Caco-2 (cell line): ENCODE data around the gene AK9. TPM values are rescaled to one million over a fixed set of nuclear protein-coding genes. Genes with fewer than 3 reads are reported as not detected.
A peak's percentile ranks its signal among the peaks of the same experiment; 100 is the strongest.

ENCODE experiments used
- BruUV-seq: library from RNA; stranded (reverse); fragments of 400-500 nt; replicated peaks from 2 replicates; lab custom pipeline; 2021; lab: Mats Ljungman, UMichigan
- CTCF ChIA-PET: fragments of 300-600 bp; sonication (Branson Sonifier 250); formaldehyde crosslinking; loops from one replicate; lab custom pipeline; 2022; ENCODE audit warnings: antibody characterized with exemption; lab: Charles Lee
- POLR2A ChIA-PET: fragments of 300-600 bp; sonication (Branson Sonifier 250); formaldehyde crosslinking; loops from one replicate; lab custom pipeline; 2022; ENCODE audit warnings: antibody characterized with exemption; lab: Charles Lee
- DNase-seq, 2 experiments: peaks; one replicate each; pipeline versions ENCODE4 v3.0.0 to v3.0.0-alpha.2; 2020 to 2022
- H3K27me3 ChIP-seq: replicated peaks from 2 replicates; pipeline ENCODE4 v1.6.0; 2011; ENCODE audit warnings: low read length; ENCODE audit not compliant: control insufficient read depth, insufficient read depth
- H3K36me3 ChIP-seq: 2 replicates; pipeline ENCODE4 v1.5.1; 2011; ENCODE audit warnings: low read length; ENCODE audit not compliant: control insufficient read depth, insufficient read depth
- H3K4me1 ChIP-seq: fragments of 250-450 bp; sonication (Bioruptor Pico); 2 replicates; pipeline ENCODE4 v1.5.1; 2020; ENCODE audit warnings: mild to moderate bottlenecking
- H3K4me3 ChIP-seq: 2 replicates; pipeline ENCODE4 v1.5.1; 2011; ENCODE audit warnings: low read depth, mild to moderate bottlenecking, control low read depth, low read length
- H3K9me3 ChIP-seq: fragments of 250-450 bp; sonication (Bioruptor Pico); 2 replicates; pipeline ENCODE4 v1.5.1; 2020; ENCODE audit warnings: mild to moderate bottlenecking, moderate library complexity
- H3K27ac Mint-ChIP-seq: one replicate; pipeline ENCODE4 v1.8.0; 2022; ENCODE audit warnings: mixed read lengths; ENCODE audit not compliant: unreplicated experiment
- H3K27me3 Mint-ChIP-seq: one replicate; pipeline ENCODE4 v1.8.0; 2022; ENCODE audit warnings: mixed read lengths; ENCODE audit not compliant: insufficient read depth, unreplicated experiment
- H3K36me3 Mint-ChIP-seq: one replicate; pipeline ENCODE4 v1.8.0; 2022; ENCODE audit warnings: mild to moderate bottlenecking, mixed read lengths; ENCODE audit not compliant: insufficient read depth, unreplicated experiment
- H3K4me1 Mint-ChIP-seq: one replicate; pipeline ENCODE4 v1.8.0; 2022; ENCODE audit warnings: low read depth, mixed read lengths; ENCODE audit not compliant: unreplicated experiment
- H3K4me3 Mint-ChIP-seq: one replicate; pipeline ENCODE4 v1.8.0; 2022; ENCODE audit warnings: mild to moderate bottlenecking, moderate library complexity, mixed read lengths; ENCODE audit not compliant: unreplicated experiment
- H3K9me3 Mint-ChIP-seq: one replicate; pipeline ENCODE4 v1.8.0; 2022; ENCODE audit warnings: mixed read lengths; ENCODE audit not compliant: unreplicated experiment
- CTCF ChIP-seq, 2 experiments: fragments of 200-600 bp in 1 of 2; IDR thresholded peaks; 1 replicate in 1 of 2; 2 replicates in 1 of 2; pipeline versions ENCODE4 v1.5.1 to v1.8.0; 2011 to 2022; ENCODE audit warnings: antibody characterized with exemption in 1 of 2, control low read depth in 1 of 2, inconsistent platforms in 1 of 2, low read depth in 1 of 2, low read length in 1 of 2, mild to moderate bottlenecking in 1 of 2, moderate library complexity in 1 of 2; ENCODE audit not compliant: insufficient read depth in 1 of 2, severe bottlenecking in 1 of 2, unreplicated experiment in 1 of 2
- intact Hi-C: fragments of 100-400 bp; cut with micrococcal nuclease; formaldehyde crosslinking; loops from one replicate; pipeline ENCODE4 v1.10.0; 2022; ENCODE audit not compliant: unreplicated experiment
- total RNA-seq: library from RNA; stranded (reverse); gene quantifications from 2 replicates; pipeline ENCODE4 v1.2.3, GENCODE V29; 2022

The AK9 gene
- total RNA-seq, 1 experiment from 2014 or later: 3.4 TPM

- intact Hi-C loops: loop anchor here (5.0 to 10.0 kb wide), 2 partner anchors 33 to 264 kb away; partner anchors contain the start of gene ZBTB24
- POLR2A ChIA-PET: interaction anchor here (0.6 kb wide), 1 partner anchor 28 kb away, joined by 3 read pairs; no protein-coding TSS in a partner anchor
- no peak for TF ChIP-seq CTCF (IDR thresholded peaks at IDR 0.05; ENCODE audit: insufficient read depth in 1 of 2, low read depth in 1 of 2, low read length in 1 of 2, severe bottlenecking in 1 of 2, unreplicated experiment in 1 of 2)
- H3K4me1 ChIP-seq: no peaks in the 10 kb centered on the region
- Mint-ChIP-seq H3K9me3 (no peaks in the 10 kb centered on the region), H3K4me3 (no peak overlapping the region), H3K4me1 (no peaks in the 10 kb centered on the region), H3K36me3 (peaks cover 15% of the 10 kb centered on the region), H3K27ac (peak overlapping the region; percentile 48), H3K27me3 (no peaks in the 10 kb centered on the region)
- no peak overlapping the region for H3K4me3 ChIP-seq
- H3K27me3 ChIP-seq: no peaks in the 10 kb centered on the region
- CTCF ChIA-PET: no interaction called here
- H3K36me3 ChIP-seq: no peaks in the 10 kb centered on the region
- BruUV-seq: no TSS peak
- H3K9me3 ChIP-seq: no peaks in the 10 kb centered on the region
- no peak for DNase-seq
Measured at GRCh38 chr6:109449064-109449794, 241.8 kb downstream of the AK9 start.

GRCh38 chr6:109448615-109449014 lies 242.4 kb downstream of the AK9 start:
- intact Hi-C loops: loop anchor here (5.0 to 10.0 kb wide), 2 partner anchors 34 to 264 kb away; partner anchors contain the start of gene ZBTB24
- H3K27ac Mint-ChIP-seq: no peak overlapping the region
- Histone ChIP-seq H3K36me3 (no peaks in the 10 kb centered on the region), H3K9me3 (no peaks in the 10 kb centered on the region), H3K4me3 (no peak overlapping the region), H3K4me1 (no peaks in the 10 kb centered on the region), H3K27me3 (no peaks in the 10 kb centered on the region)
- ChIA-PET CTCF (no interaction called here), POLR2A (interaction anchor here (0.6 kb wide), 1 partner anchor 28 kb away, joined by 3 read pairs; no protein-coding TSS in a partner anchor)
- no peaks in the 10 kb centered on the region for H3K4me1 Mint-ChIP-seq
- H3K27me3 Mint-ChIP-seq: no peaks in the 10 kb centered on the region
- no peak overlapping the region for H3K4me3 Mint-ChIP-seq
- no peak for DNase-seq
- peaks cover 15% of the 10 kb centered on the region for H3K36me3 Mint-ChIP-seq
- no peak for TF ChIP-seq CTCF (IDR thresholded peaks at IDR 0.05; ENCODE audit: insufficient read depth in 1 of 2, low read depth in 1 of 2, low read length in 1 of 2, severe bottlenecking in 1 of 2, unreplicated experiment in 1 of 2)
- H3K9me3 Mint-ChIP-seq: no peaks in the 10 kb centered on the region
- no TSS peak for BruUV-seq

DNA sequence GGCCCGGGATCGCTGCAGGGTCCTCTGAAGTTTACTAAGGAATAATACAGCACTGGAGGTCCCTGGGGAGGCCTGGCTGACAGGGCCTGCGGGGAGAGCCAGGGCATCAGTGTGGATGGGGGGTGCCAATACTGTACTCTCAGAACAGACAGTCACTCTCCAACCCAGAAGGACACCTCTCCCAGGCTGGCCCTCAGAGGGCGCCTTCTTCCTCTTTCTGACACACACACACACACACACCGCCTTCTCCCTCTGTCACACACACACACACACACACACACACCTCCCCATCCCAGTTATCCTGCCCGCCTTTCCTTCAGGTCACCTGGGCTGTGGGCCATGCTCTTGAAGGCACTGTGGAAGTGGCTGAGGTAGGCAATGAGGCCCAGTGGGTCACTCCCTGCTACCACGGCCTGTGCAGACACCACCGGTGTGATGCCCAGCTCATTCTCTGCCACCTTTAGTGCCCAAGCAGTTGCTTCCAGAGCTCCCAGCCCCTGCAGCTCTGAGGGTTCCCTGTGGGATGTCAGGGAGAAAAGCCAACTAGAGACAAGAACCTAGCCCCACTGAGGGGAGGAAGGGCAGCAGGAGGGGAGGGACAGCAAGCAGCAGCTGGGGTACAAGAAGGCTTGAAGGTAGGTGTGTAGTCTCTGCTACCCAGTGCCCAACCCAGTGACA lies 243.0 kb downstream of the AK9 start:
- no TSS peak for BruUV-seq
- H3K27ac Mint-ChIP-seq: no peak overlapping the region
- no peaks in the 10 kb centered on the region for H3K4me1 Mint-ChIP-seq
- H3K4me3 Mint-ChIP-seq: no peak overlapping the region
- Histone ChIP-seq H3K4me1 (no peaks in the 10 kb centered on the region), H3K4me3 (no peak overlapping the region), H3K36me3 (no peaks in the 10 kb centered on the region), H3K9me3 (no peaks in the 10 kb centered on the region), H3K27me3 (no peaks in the 10 kb centered on the region)
- intact Hi-C loops: loop anchor here (5.0 to 10.0 kb wide), 2 partner anchors 34 to 263 kb away; partner anchors contain the start of gene ZBTB24
- DNase-seq: no peak
- POLR2A ChIA-PET: no interaction called here
- no peaks in the 10 kb centered on the region for H3K27me3 Mint-ChIP-seq
- no peak for TF ChIP-seq CTCF (IDR thresholded peaks at IDR 0.05; ENCODE audit: insufficient read depth in 1 of 2, low read depth in 1 of 2, low read length in 1 of 2, severe bottlenecking in 1 of 2, unreplicated experiment in 1 of 2)
- peaks cover 15% of the 10 kb centered on the region for H3K36me3 Mint-ChIP-seq
- H3K9me3 Mint-ChIP-seq: no peaks in the 10 kb centered on the region
- CTCF ChIA-PET: no interaction called here
